H1 (cell line): Measurements from ENCODE around the gene SNX2. TPM values are rescaled to one million over a fixed set of nuclear protein-coding genes. Genes with fewer than 3 reads are reported as not detected.

ENCODE experiments used
- NANOG ChIP-seq: IDR thresholded peaks from 2 replicates; pipeline ENCODE4 v1.6.1; 2011; ENCODE audit warnings: low read length, low read depth, mild to moderate bottlenecking, inconsistent platforms; ENCODE audit not compliant: insufficient read depth, poor library complexity, severe bottlenecking
- polyA plus RNA-seq, 7 experiments: library from polyadenylated mRNA; depleted of rRNA in 3 of 7; stranded (reverse) in 5 of 7; unstranded in 2 of 7; fragments of >200 nt in 5 of 7; fragments of 200-250 nt in 2 of 7; gene quantifications; 1 replicate in 5 of 7; 2 replicates in 1 of 7; 4 replicates in 1 of 7; pipeline versions ENCODE4 v1.2.1 to v1.2.3, GENCODE V29; 2011 to 2013; ENCODE audit warnings: missing spikeins in 2 of 7, mixed read lengths in 2 of 7
- total RNA-seq: library from RNA; stranded (reverse); fragmentation: NEBNext Ultra II Directional; extraction: Animal tissue kit (Norgen Biotek cat#: 25700); gene quantifications from 2 replicates; pipeline ENCODE4 v1.2.1, GENCODE V29; 2021

SNX2 gene
- total and polyA plus RNA-seq, 2 of the 8 experiments (the other 6 are each of a cell fraction or from before 2014, with no cell fraction given): 51.0 to 61.2 TPM

DNA sequence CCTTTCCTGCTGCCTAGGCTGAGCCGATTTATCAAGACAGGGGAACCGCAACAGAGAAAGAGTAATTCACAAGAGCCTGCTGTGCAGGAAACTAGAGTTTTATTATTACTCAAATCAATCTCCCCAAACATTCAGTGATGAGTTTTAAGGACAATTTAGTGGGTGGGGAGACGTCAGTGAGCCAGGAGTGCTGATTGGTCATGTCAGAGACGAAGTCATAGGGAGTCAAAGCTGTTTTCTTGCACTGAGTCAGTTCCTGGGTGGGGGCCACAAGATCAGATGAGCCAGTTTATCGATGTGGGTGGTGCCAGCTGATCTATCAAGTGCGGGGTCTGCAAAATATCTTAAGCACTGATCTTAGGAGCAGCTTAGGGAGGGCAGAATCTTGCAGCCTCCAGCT is 89.5 kb downstream of the SNX2 start (continued):
- TF ChIP-seq NANOG: no peak
